Type B pancreatic cell (in vitro differentiated cells): Measurements from ENCODE around the gene SLC45A2. TPM values are rescaled to one million over a fixed set of nuclear protein-coding genes. Genes with fewer than 3 reads are reported as not detected.
A peak's percentile ranks its signal among the peaks of the same experiment; 100 is the strongest.

Source experiments
- DNase-seq: peaks from one replicate; pipeline ENCODE4 v3.0.0; 2021; ENCODE audit warnings: mixed read lengths; ENCODE audit not compliant: unreplicated experiment; ENCODE audit errors: extremely low spot score
- H3K27ac Mint-ChIP-seq: 2 replicates; pipeline ENCODE4 v1.8.0; 2021; ENCODE audit warnings: mild to moderate bottlenecking, mixed read lengths
- H3K27me3 Mint-ChIP-seq: 2 replicates; pipeline ENCODE4 v1.8.0; 2021; ENCODE audit warnings: mixed read lengths
- H3K36me3 Mint-ChIP-seq: 2 replicates; pipeline ENCODE4 v1.8.0; 2021; ENCODE audit warnings: mixed read lengths
- H3K4me1 Mint-ChIP-seq: one replicate; pipeline ENCODE4 v1.8.0; 2021; ENCODE audit warnings: mixed read lengths; ENCODE audit not compliant: unreplicated experiment
- H3K4me3 Mint-ChIP-seq: 2 replicates; pipeline ENCODE4 v1.8.0; 2021; ENCODE audit warnings: mild to moderate bottlenecking, mixed read lengths
- H3K9me3 Mint-ChIP-seq: 2 replicates; pipeline ENCODE4 v1.8.0; 2021; ENCODE audit warnings: mixed read lengths
- CTCF ChIP-seq: fragments of 200-600 bp; sonication (generic); conservative IDR thresholded peaks from 2 replicates; pipeline ENCODE4 v1.5.0; 2021; ENCODE audit warnings: antibody characterized with exemption, mild to moderate bottlenecking
- total RNA-seq: library from RNA; stranded (reverse); gene quantifications from 2 replicates; pipeline ENCODE4 v1.2.1, GENCODE V29; 2021; ENCODE audit warnings: low replicate concordance

Gene SLC45A2
- total RNA-seq, 1 donor from 2014 or later, result 2.1 TPM

GRCh38 chr5:34001241-34001841, 16.8 kb upstream of the SLC45A2 start:
- H3K9me3 Mint-ChIP-seq, result no peaks in the 10 kb centered on the region
- peaks cover 33% of the 10 kb centered on the region for H3K4me1 Mint-ChIP-seq
- TF ChIP-seq CTCF, result no peak
- peak overlapping the region; percentile 40 for H3K4me3 Mint-ChIP-seq
- peak overlapping the region; percentile 80 for H3K27ac Mint-ChIP-seq
- H3K27me3 Mint-ChIP-seq, result no peaks in the 10 kb centered on the region
- peaks cover 20% of the 10 kb centered on the region for H3K36me3 Mint-ChIP-seq
- no peak for DNase-seq

- H3K4me3 Mint-ChIP-seq, result no peak overlapping the region
- H3K4me1 Mint-ChIP-seq, result peaks cover 47% of the 10 kb centered on the region
- H3K9me3 Mint-ChIP-seq, result no peaks in the 10 kb centered on the region
Measured at GRCh38 chr5:33999978-34000377, 15.5 kb upstream of the SLC45A2 start.

GRCh38 chr5:33997331-33997983, 13.0 kb upstream of the SLC45A2 start:
- no peaks in the 10 kb centered on the region for H3K27me3 Mint-ChIP-seq
- no peak for DNase-seq
- peaks cover 32% of the 10 kb centered on the region for H3K4me1 Mint-ChIP-seq
- H3K36me3 Mint-ChIP-seq, result peaks cover 17% of the 10 kb centered on the region
- H3K4me3 Mint-ChIP-seq, result peak overlapping the region; percentile 44
- peak overlapping the region; percentile 48 for H3K27ac Mint-ChIP-seq
- peak; percentile 74 for TF ChIP-seq CTCF
- H3K9me3 Mint-ChIP-seq, result no peaks in the 10 kb centered on the region

More at GRCh38 chr5:33999978-34000377, 15.5 kb upstream of the SLC45A2 start:
- H3K27ac Mint-ChIP-seq, result no peak overlapping the region
- no peaks in the 10 kb centered on the region for H3K27me3 Mint-ChIP-seq
- no peak for DNase-seq
- peaks cover 24% of the 10 kb centered on the region for H3K36me3 Mint-ChIP-seq
- no peak for TF ChIP-seq CTCF

GRCh38 chr5:33995865-33996264, 11.4 kb upstream of the SLC45A2 start:
- Mint-ChIP-seq H3K27me3 (no peaks in the 10 kb centered on the region), H3K9me3 (no peaks in the 10 kb centered on the region), H3K36me3 (peaks cover 14% of the 10 kb centered on the region), H3K4me3 (no peak overlapping the region), H3K27ac (no peak overlapping the region), H3K4me1 (peaks cover 21% of the 10 kb centered on the region)
- TF ChIP-seq CTCF, result no peak
- no peak for DNase-seq

- Mint-ChIP-seq H3K9me3 (no peaks in the 10 kb centered on the region), H3K36me3 (peaks cover 14% of the 10 kb centered on the region), H3K27me3 (no peaks in the 10 kb centered on the region), H3K27ac (no peak overlapping the region), H3K4me1 (peaks cover 19% of the 10 kb centered on the region), H3K4me3 (no peak overlapping the region)
- no peak for DNase-seq
- no peak for TF ChIP-seq CTCF
Measured at GRCh38 chr5:33994845-33995244, 10.4 kb upstream of the SLC45A2 start.
